GM19351 (cell line): ENCODE results near the gene TBL1XR1.

Source experiments
- ATAC-seq: cut with Tn5 transposase; IDR thresholded peaks from one replicate; pipeline ENCODE4 v1.9.1; 2021; ENCODE audit warnings: mild to moderate bottlenecking, moderate library complexity; ENCODE audit not compliant: unreplicated experiment

TBL1XR1 gene

GRCh38 chr3:177197041-177197726, at the start of gene TBL1XR1:
TBL1XR1 (minus strand) TSS chr3:177197482; CDS start chr3:177064977, 132,505 bp downstream.
- peak; percentile 42 for ATAC-seq

- no peak for ATAC-seq
These were observed 48.0 kb upstream of the TBL1XR1 start for GRCh38 chr3:177245250-177245649.

GRCh38 chr3:177244606-177245005, 47.3 kb upstream of the TBL1XR1 start:
- ATAC-seq: no peak

- ATAC-seq: no peak
These were observed 41.5 kb upstream of the TBL1XR1 start for GRCh38 chr3:177238686-177239216.

GRCh38 chr3:177237206-177237605, 39.9 kb upstream of the TBL1XR1 start:
- ATAC-seq: no peak

- peak; percentile 50 for ATAC-seq
These were observed 39.4 kb upstream of the TBL1XR1 start for GRCh38 chr3:177236704-177237103.

GRCh38 chr3:177234121-177234520, 36.8 kb upstream of the TBL1XR1 start:
- ATAC-seq: no peak

- ATAC-seq: no peak
These were observed 34.0 kb upstream of the TBL1XR1 start for GRCh38 chr3:177231242-177231641.

- ATAC-seq: no peak
These were observed 33.4 kb upstream of the TBL1XR1 start for GRCh38 chr3:177230641-177231040.

GRCh38 chr3:177229791-177230190, 32.5 kb upstream of the TBL1XR1 start:
- ATAC-seq: no peak

- ATAC-seq: no peak
These were observed 31.4 kb upstream of the TBL1XR1 start for GRCh38 chr3:177228601-177229190.

GRCh38 chr3:177224414-177224813, 27.1 kb upstream of the TBL1XR1 start:
- ATAC-seq: no peak

GRCh38 chr3:177221744-177222143, 24.5 kb upstream of the TBL1XR1 start:
- no peak for ATAC-seq

- ATAC-seq: no peak
These were observed 23.1 kb upstream of the TBL1XR1 start for GRCh38 chr3:177220136-177220974.

GRCh38 chr3:177213801-177214535, 16.7 kb upstream of the TBL1XR1 start:
- ATAC-seq: no peak

- no peak for ATAC-seq
These were observed 15.5 kb upstream of the TBL1XR1 start for GRCh38 chr3:177212756-177213155.

GRCh38 chr3:177212278-177212610, 15.0 kb upstream of the TBL1XR1 start:
- ATAC-seq: peak; percentile 49

- peak; percentile 30 for ATAC-seq
These were observed 14.4 kb upstream of the TBL1XR1 start for GRCh38 chr3:177211503-177212277.

- no peak for ATAC-seq
These were observed 13.6 kb upstream of the TBL1XR1 start for GRCh38 chr3:177210744-177211502.
